Measurements from ENCODE around the gene MAPKAP1. TPM values are rescaled to one million over a fixed set of nuclear protein-coding genes. Genes with fewer than 3 reads are reported as not detected.

Gene MAPKAP1
- total and polyA plus RNA-seq, 2 of the 13 experiments (the other 11 are each of a cell fraction or from before 2014, with no cell fraction given) = 45.0 to 64.3 TPM

- Histone ChIP-seq H3K9me3 (ENCODE audit: low read length) (peaks cover 7% of the 10 kb centered on the region; the same call in 1 of the 2 replicates), H3K79me2 (ENCODE audit: insufficient read depth, low read length) (no peaks in the 10 kb centered on the region), H3K4me3 (replicated peaks in 1 of 3; ENCODE audit: insufficient read depth in 1 of 3, low read depth in 2 of 3, low read length in 3 of 3) (no peak overlapping the region), H4K20me1 (ENCODE audit: insufficient read depth, low read length) (no peaks in the 10 kb centered on the region), H3K4me2 (ENCODE audit: low read depth, low read length) (no peak overlapping the region), H2AFZ (ENCODE audit: low read length) (no peak overlapping the region), H3K4me1 (ENCODE audit: insufficient read depth, low read length) (no peaks in the 10 kb centered on the region), H3K36me3 (replicated peaks in 1 of 2; ENCODE audit: control insufficient read depth in 1 of 2, insufficient read depth in 2 of 2, low read length in 2 of 2) (peaks cover 0 to 1% of the 10 kb centered on the region in 2 experiments; a peak in 1 of 5 replicates), H3K9ac (ENCODE audit: insufficient read depth, low read depth, low read length) (no peak overlapping the region), H3K27ac (ENCODE audit: extremely low read length, insufficient read depth, low read length) (no peak overlapping the region), H3K27me3 (ENCODE audit: control insufficient read depth in 1 of 2, insufficient read depth in 2 of 2, low read length in 2 of 2) (no peaks in the 10 kb centered on the region)
- no peak for DNase-seq (ENCODE audit: low spot score)
- in situ Hi-C loops (cut with HindIII; ENCODE audit: extremely low pct_ligation_motif_present, low pct_unique_long_range_greater_than_20kb) = no loop called here
- intact Hi-C loops (cut with micrococcal nuclease; ENCODE audit: unreplicated experiment) = no loop called here
- CTCF ChIA-PET (ENCODE audit: low intra/inter-chr PET ratio, low total read pairs) = no interaction called here
- no peak for FAIRE-seq
- POLR2A ChIA-PET = no interaction called here
- 91% methylated on average over 1 of the region's 1 CpG for WGBS (ENCODE audit: low lambda C conversion rate)
- ATAC-seq = no peak
- BruUV-seq (replicated peaks) = no TSS peak
- TF ChIP-seq KDM2A (CRISPR knock-in tag; IDR thresholded peaks at IDR 0.05; ENCODE audit: borderline replicate concordance, low read depth) (no peak), ZNF687 (CRISPR knock-in tag; IDR thresholded peaks at IDR 0.05) (no peak), ARNT2 (CRISPR knock-in tag; IDR thresholded peaks at IDR 0.05; ENCODE audit: low read depth) (no peak), SIX4 (CRISPR knock-in tag; IDR thresholded peaks at IDR 0.05) (no peak), ARID2 (CRISPR knock-in tag; IDR thresholded peaks at IDR 0.05; ENCODE audit: borderline replicate concordance) (no peak), BATF2 (CRISPR knock-in tag; IDR thresholded peaks at IDR 0.05) (no peak), HOXA3 (CRISPR knock-in tag; IDR thresholded peaks at IDR 0.05) (no peak), ARHGAP35 (CRISPR knock-in tag; IDR thresholded peaks at IDR 0.05; ENCODE audit: borderline replicate concordance) (no peak), HOXD1 (CRISPR knock-in tag; IDR thresholded peaks at IDR 0.05) (no peak), TIGD3 (CRISPR knock-in tag; IDR thresholded peaks at IDR 0.05; ENCODE audit: borderline replicate concordance) (no peak), ZSCAN5A (CRISPR knock-in tag; IDR thresholded peaks at IDR 0.05; ENCODE audit: borderline replicate concordance) (no peak), CBX5 (CRISPR knock-in tag; IDR thresholded peaks at IDR 0.05; ENCODE audit: borderline replicate concordance) (no peak), NCOA2 (CRISPR knock-in tag; IDR thresholded peaks at IDR 0.05) (no peak), ZFP36 (IDR thresholded peaks at IDR 0.05; ENCODE audit: borderline replicate concordance, low read depth, low read length, partially characterized antibody) (no peak), BHLHE40 (IDR thresholded peaks at IDR 0.05; ENCODE audit: low read length) (no peak)
- TF ChIP-seq, protein P1, sequence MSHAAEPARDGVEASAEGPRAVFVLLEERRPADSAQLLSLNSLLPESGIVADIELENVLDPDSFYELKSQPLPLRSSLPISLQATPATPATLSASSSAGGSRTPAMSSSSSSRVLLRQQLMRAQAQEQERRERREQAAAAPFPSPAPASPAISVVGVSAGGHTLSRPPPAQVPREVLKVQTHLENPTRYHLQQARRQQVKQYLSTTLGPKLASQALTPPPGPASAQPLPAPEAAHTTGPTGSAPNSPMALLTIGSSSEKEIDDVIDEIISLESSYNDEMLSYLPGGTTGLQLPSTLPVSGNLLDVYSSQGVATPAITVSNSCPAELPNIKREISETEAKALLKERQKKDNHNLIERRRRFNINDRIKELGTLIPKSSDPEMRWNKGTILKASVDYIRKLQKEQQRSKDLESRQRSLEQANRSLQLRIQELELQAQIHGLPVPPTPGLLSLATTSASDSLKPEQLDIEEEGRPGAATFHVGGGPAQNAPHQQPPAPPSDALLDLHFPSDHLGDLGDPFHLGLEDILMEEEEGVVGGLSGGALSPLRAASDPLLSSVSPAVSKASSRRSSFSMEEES (CRISPR knock-in tag; IDR thresholded peaks at IDR 0.05) = no peak
Observed at GRCh38 chr9:125455132-125455531, 251.9 kb downstream of the MAPKAP1 start.

All from HepG2 (cell line).